Keratinocyte (primary cell): ENCODE results near the gene TTLL5. TPM values are rescaled to one million over a fixed set of nuclear protein-coding genes. Genes with fewer than 3 reads are reported as not detected.

Source experiments
- DNase-seq: peaks from one replicate; pipeline ENCODE4 v3.0.0-alpha.2; 2011; ENCODE audit warnings: low read depth, missing footprints, low spot score
- FAIRE-seq: peaks from 2 replicates; lab custom pipeline; 2011; peaks lifted over from hg19 to GRCh38; lab: Jason Lieb, UNC
- H2AFZ ChIP-seq: 2 replicates; pipeline ENCODE4 v1.6.0; 2012; ENCODE audit warnings: low read length, control low read depth, inconsistent platforms; ENCODE audit not compliant: control insufficient read depth
- H3K27ac ChIP-seq: 2 replicates; pipeline ENCODE4 v1.5.1; 2011; ENCODE audit warnings: low read length; ENCODE audit not compliant: control insufficient read depth, insufficient read depth
- H3K27me3 ChIP-seq: 3 replicates; pipeline ENCODE4 v1.6.0; 2011; ENCODE audit warnings: low read length; ENCODE audit not compliant: control insufficient read depth, insufficient read depth; ENCODE audit errors: extremely low read depth
- H3K36me3 ChIP-seq, 2 experiments: 2 replicates in 1 of 2; 3 replicates in 1 of 2; pipeline ENCODE4 v1.5.1; 2011; ENCODE audit warnings: low read length in 2 of 2, mild to moderate bottlenecking in 1 of 2; ENCODE audit not compliant: control insufficient read depth in 2 of 2, insufficient read depth in 2 of 2; ENCODE audit errors: extremely low read depth in 1 of 2
- H3K4me1 ChIP-seq: 3 replicates; pipeline ENCODE4 v1.5.1; 2011; ENCODE audit warnings: low read length; ENCODE audit not compliant: control insufficient read depth, insufficient read depth; ENCODE audit errors: extremely low read depth
- H3K4me2 ChIP-seq: 3 replicates; pipeline ENCODE4 v1.6.0; 2011; ENCODE audit warnings: low read depth, low read length; ENCODE audit not compliant: control insufficient read depth, insufficient read depth; ENCODE audit errors: extremely low read depth
- H3K4me3 ChIP-seq, 3 experiments: fragments of 200-600 bp in 1 of 3; sonication (generic) in 1 of 3; 2 replicates in 2 of 3; 3 replicates in 1 of 3; pipeline ENCODE4 v1.5.1; 2011 to 2016; ENCODE audit warnings: low read length in 3 of 3, mild to moderate bottlenecking in 3 of 3, control low read depth in 2 of 3, inconsistent platforms in 1 of 3, low read depth in 1 of 3, mixed read lengths in 1 of 3, mixed run types in 1 of 3, moderate library complexity in 1 of 3; ENCODE audit not compliant: control insufficient read depth in 2 of 3, insufficient read depth in 2 of 3; ENCODE audit errors: extremely low read depth in 1 of 3
- H3K79me2 ChIP-seq: 2 replicates; pipeline ENCODE4 v1.6.0; 2012; ENCODE audit warnings: low read length; ENCODE audit not compliant: control insufficient read depth, insufficient read depth
- H3K9ac ChIP-seq: 3 replicates; pipeline ENCODE4 v1.6.0; 2011; ENCODE audit warnings: low read length; ENCODE audit not compliant: control insufficient read depth, insufficient read depth; ENCODE audit errors: extremely low read depth
- H3K9me1 ChIP-seq: 3 replicates; pipeline ENCODE4 v1.6.0; 2011; ENCODE audit warnings: low read length; ENCODE audit not compliant: control insufficient read depth, insufficient read depth; ENCODE audit errors: extremely low read depth
- H3K9me3 ChIP-seq: 2 replicates; pipeline ENCODE4 v1.5.1; 2012; ENCODE audit warnings: low read depth, low read length; ENCODE audit not compliant: control insufficient read depth
- H4K20me1 ChIP-seq: 3 replicates; pipeline ENCODE4 v1.6.0; 2011; ENCODE audit warnings: low read length; ENCODE audit not compliant: control insufficient read depth, insufficient read depth; ENCODE audit errors: extremely low read depth
- EZH2 ChIP-seq: IDR thresholded peaks from one replicate; pipeline ENCODE4 v1.6.1; 2012; ENCODE audit warnings: inconsistent platforms, mild to moderate bottlenecking, low read length, moderate library complexity
- dilution Hi-C: fragments of 300-500 bp; cut with MboI; formaldehyde crosslinking; loops from one replicate; pipeline ENCODE4 v1.7.0; 2020; ENCODE audit warnings: low sequenced_read_pairs; ENCODE audit not compliant: extremely low pct_ligation_motif_present
- polyA plus RNA-seq, 5 experiments: library from polyadenylated mRNA; depleted of rRNA in 3 of 5; stranded (reverse) in 3 of 5; stranded (forward) in 1 of 5; unstranded in 1 of 5; fragments of >200 nt; gene quantifications; 1 replicate in 1 of 5; 2 replicates in 3 of 5; 3 replicates in 1 of 5; pipeline versions ENCODE4 v1.2.1 to v1.2.3, GENCODE V29; 2011 to 2012; ENCODE audit warnings: missing spikeins in 2 of 5, low read depth in 1 of 5, low replicate concordance in 1 of 5
- TF ChIP-seq, protein P1 (sequence below), 3 experiments: IDR thresholded peaks in 1 of 3; conservative IDR thresholded peaks in 1 of 3; optimal IDR thresholded peaks in 1 of 3; 2 replicates in 2 of 3; 3 replicates in 1 of 3; pipeline versions ENCODE3 to v1.5.1; 2011; ENCODE audit warnings: low read length in 3 of 3, mild to moderate bottlenecking in 3 of 3, moderate library complexity in 2 of 3, control low read depth in 1 of 3, inconsistent platforms in 1 of 3; ENCODE audit not compliant: insufficient read depth in 2 of 3; ENCODE audit errors: extremely low read depth in 1 of 3

The TTLL5 gene
- polyA plus RNA-seq, 1 donor (not counting 4 experiments of a cell fraction or from before 2014, with no cell fraction given): 20.7 TPM

DNA sequence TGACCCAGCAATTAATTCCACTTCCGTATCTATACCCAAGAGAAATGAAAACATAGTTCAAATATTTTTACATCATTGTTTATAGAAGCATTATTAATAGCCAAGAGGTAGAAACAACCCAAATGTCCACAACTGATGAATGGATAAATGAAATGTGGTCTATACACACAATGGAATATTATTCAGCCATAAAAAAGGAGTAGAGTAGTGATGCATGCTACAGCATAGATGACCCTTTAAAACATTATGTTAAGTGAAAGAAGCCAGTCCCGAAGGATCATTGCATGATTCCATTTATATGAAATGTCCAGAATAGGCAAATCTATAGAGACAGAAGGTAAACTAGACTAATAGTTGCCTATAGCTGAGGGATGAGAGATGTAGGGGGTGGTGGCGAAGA, 291.4 kb downstream of the TTLL5 start:
- Histone ChIP-seq H3K27ac (no peak overlapping the region), H3K9me1 (no peaks in the 10 kb centered on the region), H3K79me2 (no peaks in the 10 kb centered on the region), H3K9me3 (no peaks in the 10 kb centered on the region), H3K27me3 (no peaks in the 10 kb centered on the region), H3K36me3 (no peaks in the 10 kb centered on the region), H3K4me3 (no peak overlapping the region), H3K4me2 (no peak overlapping the region), H3K4me1 (no peaks in the 10 kb centered on the region), H3K9ac (no peak overlapping the region), H4K20me1 (no peaks in the 10 kb centered on the region), H2AFZ (no peak overlapping the region)
- DNase-seq (no peak), FAIRE-seq (no peak)
- dilution Hi-C loops: no loop called here
- TF ChIP-seq EZH2: no peak

- dilution Hi-C loops: no loop called here
- TF ChIP-seq, protein P1, sequence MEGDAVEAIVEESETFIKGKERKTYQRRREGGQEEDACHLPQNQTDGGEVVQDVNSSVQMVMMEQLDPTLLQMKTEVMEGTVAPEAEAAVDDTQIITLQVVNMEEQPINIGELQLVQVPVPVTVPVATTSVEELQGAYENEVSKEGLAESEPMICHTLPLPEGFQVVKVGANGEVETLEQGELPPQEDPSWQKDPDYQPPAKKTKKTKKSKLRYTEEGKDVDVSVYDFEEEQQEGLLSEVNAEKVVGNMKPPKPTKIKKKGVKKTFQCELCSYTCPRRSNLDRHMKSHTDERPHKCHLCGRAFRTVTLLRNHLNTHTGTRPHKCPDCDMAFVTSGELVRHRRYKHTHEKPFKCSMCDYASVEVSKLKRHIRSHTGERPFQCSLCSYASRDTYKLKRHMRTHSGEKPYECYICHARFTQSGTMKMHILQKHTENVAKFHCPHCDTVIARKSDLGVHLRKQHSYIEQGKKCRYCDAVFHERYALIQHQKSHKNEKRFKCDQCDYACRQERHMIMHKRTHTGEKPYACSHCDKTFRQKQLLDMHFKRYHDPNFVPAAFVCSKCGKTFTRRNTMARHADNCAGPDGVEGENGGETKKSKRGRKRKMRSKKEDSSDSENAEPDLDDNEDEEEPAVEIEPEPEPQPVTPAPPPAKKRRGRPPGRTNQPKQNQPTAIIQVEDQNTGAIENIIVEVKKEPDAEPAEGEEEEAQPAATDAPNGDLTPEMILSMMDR (optimal IDR thresholded peaks at IDR 0.05 in 1 of 3, IDR thresholded peaks at IDR 0.05 in 1 of 3, conservative IDR thresholded peaks at IDR 0.05 in 1 of 3; ENCODE audit: extremely low read depth in 1 of 3, insufficient read depth in 2 of 3, low read length in 3 of 3): no peak
- TF ChIP-seq EZH2: no peak
- Histone ChIP-seq H3K9ac (no peak overlapping the region), H3K9me1 (no peaks in the 10 kb centered on the region), H3K79me2 (no peaks in the 10 kb centered on the region), H3K4me2 (no peak overlapping the region), H3K27ac (no peak overlapping the region), H3K9me3 (no peaks in the 10 kb centered on the region), H4K20me1 (no peaks in the 10 kb centered on the region), H3K27me3 (no peaks in the 10 kb centered on the region), H3K4me3 (no peak overlapping the region), H3K4me1 (no peaks in the 10 kb centered on the region), H2AFZ (no peak overlapping the region), H3K36me3 (no peaks in the 10 kb centered on the region)
- DNase-seq: no peak
- no peak for FAIRE-seq
Measured at GRCh38 chr14:75959031-75959430, 298.0 kb downstream of the TTLL5 start.

GRCh38 chr14:75960231-75960630, 299.2 kb downstream of the TTLL5 start:
- H3K9ac ChIP-seq: no peak overlapping the region
- DNase-seq (no peak), FAIRE-seq (no peak)
- no peak overlapping the region for H3K4me2 ChIP-seq
- H3K9me1 ChIP-seq: no peaks in the 10 kb centered on the region
- H3K4me1 ChIP-seq: no peaks in the 10 kb centered on the region
- no peaks in the 10 kb centered on the region for H3K79me2 ChIP-seq
- no peak overlapping the region for H3K4me3 ChIP-seq
- H2AFZ ChIP-seq: no peak overlapping the region
- H3K36me3 ChIP-seq: no peaks in the 10 kb centered on the region
- dilution Hi-C loops: no loop called here
- TF ChIP-seq, protein P1 (optimal IDR thresholded peaks at IDR 0.05 in 1 of 3, IDR thresholded peaks at IDR 0.05 in 1 of 3, conservative IDR thresholded peaks at IDR 0.05 in 1 of 3; ENCODE audit: extremely low read depth in 1 of 3, insufficient read depth in 2 of 3, low read length in 3 of 3): no peak
- no peak for TF ChIP-seq EZH2
- H3K27ac ChIP-seq: no peak overlapping the region
- H4K20me1 ChIP-seq: no peaks in the 10 kb centered on the region
- no peaks in the 10 kb centered on the region for H3K27me3 ChIP-seq
- H3K9me3 ChIP-seq: no peaks in the 10 kb centered on the region
